ENCODE data around the gene ROBO1. TPM values are rescaled to one million over a fixed set of nuclear protein-coding genes. Genes with fewer than 3 reads are reported as not detected.

ROBO1 gene
- total RNA-seq, 2 donors from 2014 or later = 7.6 to 19.7 TPM

- no peak for DNase-seq (ENCODE audit: low spot score)
- Histone ChIP-seq H3K4me3 (no peak overlapping the region), H3K27ac (no peak overlapping the region), H3K27me3 (no peaks in the 10 kb centered on the region), H3K4me1 (no peaks in the 10 kb centered on the region), H3K36me3 (no peaks in the 10 kb centered on the region), H3K9me3 (no peaks in the 10 kb centered on the region)
- no peak for TF ChIP-seq CTCF (IDR thresholded peaks at IDR 0.05)
Measured at GRCh38 chr3:78905700-78906099, 862.1 kb downstream of the ROBO1 start.

- H3K4me3 ChIP-seq = no peak overlapping the region
- H3K36me3 ChIP-seq = no peaks in the 10 kb centered on the region
- H3K27ac ChIP-seq = no peak overlapping the region
- no peaks in the 10 kb centered on the region for H3K9me3 ChIP-seq
- H3K4me1 ChIP-seq = no peaks in the 10 kb centered on the region
- no peak for TF ChIP-seq CTCF (IDR thresholded peaks at IDR 0.05)
- DNase-seq (ENCODE audit: low spot score) = no peak
- H3K27me3 ChIP-seq = no peaks in the 10 kb centered on the region
Measured at GRCh38 chr3:78901544-78901943, 866.3 kb downstream of the ROBO1 start.

GRCh38 chr3:78900880-78901279 lies 866.9 kb downstream of the ROBO1 start:
- Histone ChIP-seq H3K4me1 (no peaks in the 10 kb centered on the region), H3K27ac (no peak overlapping the region), H3K9me3 (no peaks in the 10 kb centered on the region), H3K27me3 (no peaks in the 10 kb centered on the region), H3K36me3 (no peaks in the 10 kb centered on the region), H3K4me3 (no peak overlapping the region)
- TF ChIP-seq CTCF (IDR thresholded peaks at IDR 0.05) = no peak
- no peak for DNase-seq (ENCODE audit: low spot score)

- TF ChIP-seq CTCF (IDR thresholded peaks at IDR 0.05) = no peak
Measured at GRCh38 chr3:78900426-78900825, 867.4 kb downstream of the ROBO1 start.

GRCh38 chr3:78895528-78895927 lies 872.3 kb downstream of the ROBO1 start:
- no peaks in the 10 kb centered on the region for H3K9me3 ChIP-seq
- no peaks in the 10 kb centered on the region for H3K4me1 ChIP-seq
- H3K4me3 ChIP-seq = no peak overlapping the region
- no peak for TF ChIP-seq CTCF (IDR thresholded peaks at IDR 0.05)
- H3K27ac ChIP-seq = no peak overlapping the region
- H3K27me3 ChIP-seq = no peaks in the 10 kb centered on the region
- H3K36me3 ChIP-seq = no peaks in the 10 kb centered on the region
- DNase-seq (ENCODE audit: low spot score) = no peak

More at GRCh38 chr3:78900426-78900825, 867.4 kb downstream of the ROBO1 start:
- Histone ChIP-seq H3K9me3 (no peaks in the 10 kb centered on the region), H3K36me3 (no peaks in the 10 kb centered on the region), H3K4me3 (no peak overlapping the region), H3K4me1 (no peaks in the 10 kb centered on the region), H3K27me3 (no peaks in the 10 kb centered on the region), H3K27ac (no peak overlapping the region)
- no peak for DNase-seq (ENCODE audit: low spot score)

- no peak overlapping the region for H3K4me3 ChIP-seq
- no peak overlapping the region for H3K27ac ChIP-seq
- no peaks in the 10 kb centered on the region for H3K36me3 ChIP-seq
- H3K27me3 ChIP-seq = no peaks in the 10 kb centered on the region
- TF ChIP-seq CTCF (IDR thresholded peaks at IDR 0.05) = no peak
- no peak for DNase-seq (ENCODE audit: low spot score)
- H3K4me1 ChIP-seq = no peaks in the 10 kb centered on the region
- no peaks in the 10 kb centered on the region for H3K9me3 ChIP-seq
Measured at GRCh38 chr3:78894787-78895186, 873.0 kb downstream of the ROBO1 start.

Measured in right atrium auricular region (tissue), 2 donors.